DLD1 (cell line): Measurements from ENCODE around the gene KCTD5.
"Not testable (repeated sequence)": the region's sequence is repeated elsewhere in the genome, so short reads cannot be mapped to it uniquely, and the experiment has no call there.

Experiments
- in situ Hi-C: cut with HindIII; loops from 2 replicates; pipeline ENCODE4 v1.10.0; 2017; ENCODE audit warnings: low sequenced_read_pairs

The KCTD5 gene

GRCh38 chr16:2682209-2683021 lies at the start of gene KCTD5:
Gene KCTD5 (plus strand): TSS chr16:2682523. CDS start chr16:2682549, 26 bp downstream.
- in situ Hi-C loops, result no loop called here

GRCh38 chr16:2639071-2639721 lies 43.1 kb upstream of the KCTD5 start:
- in situ Hi-C loops, result not testable (repeated sequence)

GRCh38 chr16:2639722-2640072 lies 42.6 kb upstream of the KCTD5 start:
- in situ Hi-C loops, result not testable (repeated sequence)

- in situ Hi-C loops, result not testable (repeated sequence)
These were observed 39.8 kb upstream of the KCTD5 start for GRCh38 chr16:2642561-2642960.

- in situ Hi-C loops, result not testable (repeated sequence)
These were observed 37.4 kb upstream of the KCTD5 start for GRCh38 chr16:2644754-2645453.

- in situ Hi-C loops, result not testable (repeated sequence)
These were observed 31.0 kb upstream of the KCTD5 start for GRCh38 chr16:2651268-2651871.

GRCh38 chr16:2653915-2654314 lies 28.4 kb upstream of the KCTD5 start:
- in situ Hi-C loops, result not testable (repeated sequence)

GRCh38 chr16:2654949-2655348 lies 27.4 kb upstream of the KCTD5 start:
- in situ Hi-C loops, result not testable (repeated sequence)

- in situ Hi-C loops, result no loop called here
These were observed 25.3 kb upstream of the KCTD5 start for GRCh38 chr16:2656985-2657384.

GRCh38 chr16:2657803-2658202 lies 24.5 kb upstream of the KCTD5 start:
- in situ Hi-C loops, result not testable (repeated sequence)

- in situ Hi-C loops, result not testable (repeated sequence)
These were observed 22.8 kb upstream of the KCTD5 start for GRCh38 chr16:2659560-2659959.

GRCh38 chr16:2660014-2660662 lies 22.2 kb upstream of the KCTD5 start:
- in situ Hi-C loops, result not testable (repeated sequence)

- in situ Hi-C loops, result not testable (repeated sequence)
These were observed 21.5 kb upstream of the KCTD5 start for GRCh38 chr16:2660755-2661373.

- in situ Hi-C loops, result no loop called here
These were observed 18.5 kb upstream of the KCTD5 start for GRCh38 chr16:2663553-2664546.

GRCh38 chr16:2664574-2664982 lies 17.7 kb upstream of the KCTD5 start:
- in situ Hi-C loops, result no loop called here

GRCh38 chr16:2666671-2667070 lies 15.7 kb upstream of the KCTD5 start:
- in situ Hi-C loops, result not testable (repeated sequence)

GRCh38 chr16:2669587-2669986 lies 12.7 kb upstream of the KCTD5 start:
- in situ Hi-C loops, result not testable (repeated sequence)

GRCh38 chr16:2670017-2670416 lies 12.3 kb upstream of the KCTD5 start:
- in situ Hi-C loops, result not testable (repeated sequence)

- in situ Hi-C loops, result not testable (repeated sequence)
These were observed 11.1 kb upstream of the KCTD5 start for GRCh38 chr16:2671193-2671592.
